Natural killer cell (primary cell): Measurements from ENCODE around the gene ARHGEF4. TPM values are rescaled to one million over a fixed set of nuclear protein-coding genes. Genes with fewer than 3 reads are reported as not detected.

Experiments
- ATAC-seq, 3 donors: fragments of 150-1000 bp in 2 of 3; fragments of 200-7000 bp in 1 of 3; cut with Tn5 transposase; 1 replicate in 1 of 3; 2 replicates in 2 of 3; pipeline ENCODE4 v1.10.0; 2021; ENCODE audit warnings: mild to moderate bottlenecking in 2 of 3, moderate library complexity in 2 of 3
- DNase-seq, 2 donors: peaks; one replicate each; pipeline versions ENCODE4 v3.0.0 to v3.0.0-alpha.2; 2013 to 2021; ENCODE audit warnings: mixed read lengths in 1 of 2
- H3K27ac ChIP-seq: one replicate; pipeline ENCODE4 v1.5.1; 2013; ENCODE audit warnings: mild to moderate bottlenecking, low read length
- H3K27me3 ChIP-seq: one replicate; pipeline ENCODE4 v1.6.1; 2013; ENCODE audit warnings: low read length; ENCODE audit not compliant: control insufficient read depth, insufficient read depth
- H3K36me3 ChIP-seq: one replicate; pipeline ENCODE4 v1.6.1; 2013; ENCODE audit warnings: low read length; ENCODE audit not compliant: control insufficient read depth, insufficient read depth
- H3K4me1 ChIP-seq: one replicate; pipeline ENCODE4 v1.6.1; 2013; ENCODE audit warnings: low read length; ENCODE audit not compliant: control insufficient read depth, insufficient read depth
- H3K4me3 ChIP-seq: one replicate; pipeline ENCODE4 v1.5.1; 2013; ENCODE audit warnings: low read length
- H3K9me3 ChIP-seq: one replicate; pipeline ENCODE4 v1.6.1; 2013; ENCODE audit warnings: low read length; ENCODE audit not compliant: control insufficient read depth, insufficient read depth
- H3K27ac Mint-ChIP-seq, 2 donors: one replicate each; pipeline ENCODE4 v1.8.0; 2022; ENCODE audit warnings: mild to moderate bottlenecking in 2 of 2, mixed read lengths in 2 of 2, moderate library complexity in 1 of 2
- H3K27me3 Mint-ChIP-seq, 2 donors: one replicate each; pipeline ENCODE4 v1.8.0; 2022; ENCODE audit warnings: low read depth in 2 of 2, mixed read lengths in 2 of 2
- H3K36me3 Mint-ChIP-seq: one replicate; pipeline ENCODE4 v1.8.0; 2022; ENCODE audit warnings: mixed read lengths
- H3K4me1 Mint-ChIP-seq, 2 donors: one replicate each; pipeline ENCODE4 v1.8.0; 2022; ENCODE audit warnings: mixed read lengths in 2 of 2
- H3K4me3 Mint-ChIP-seq: one replicate; pipeline ENCODE4 v1.8.0; 2022; ENCODE audit warnings: mild to moderate bottlenecking, moderate library complexity, mixed read lengths
- H3K9me3 Mint-ChIP-seq, 2 donors: one replicate each; pipeline ENCODE4 v1.8.0; 2022; ENCODE audit warnings: mixed read lengths in 2 of 2
- WGBS: methylation state at CpG from one replicate; pipeline ENCODE4 v1.1.7; 2013; ENCODE audit warnings: missing lambda C conversion rate; ENCODE audit not compliant: insufficient coverage; 5-methylcytosine and 5-hydroxymethylcytosine counted together
- intact Hi-C: fragments of 100-400 bp; cut with micrococcal nuclease; formaldehyde crosslinking; loops from one replicate; pipeline ENCODE4 v1.14.2; 2022
- total RNA-seq, 4 donors: library from RNA; stranded (reverse); fragments of 120-200 nt in 1 of 4; gene quantifications; one replicate each; pipeline versions ENCODE4 v1.2.3 to v1.2.4, GENCODE V29; 2013 to 2022
- TF ChIP-seq, protein P1 (sequence below): fragments of 200-600 bp; IDR thresholded peaks from one replicate; pipeline ENCODE4 v1.8.0; 2022; ENCODE audit warnings: antibody characterized with exemption

ARHGEF4 gene
- total RNA-seq, 3 donors from 2014 or later (not counting 1 experiment from before 2014, with no cell fraction given), result 0.11 TPM; not detected in 2

DNA sequence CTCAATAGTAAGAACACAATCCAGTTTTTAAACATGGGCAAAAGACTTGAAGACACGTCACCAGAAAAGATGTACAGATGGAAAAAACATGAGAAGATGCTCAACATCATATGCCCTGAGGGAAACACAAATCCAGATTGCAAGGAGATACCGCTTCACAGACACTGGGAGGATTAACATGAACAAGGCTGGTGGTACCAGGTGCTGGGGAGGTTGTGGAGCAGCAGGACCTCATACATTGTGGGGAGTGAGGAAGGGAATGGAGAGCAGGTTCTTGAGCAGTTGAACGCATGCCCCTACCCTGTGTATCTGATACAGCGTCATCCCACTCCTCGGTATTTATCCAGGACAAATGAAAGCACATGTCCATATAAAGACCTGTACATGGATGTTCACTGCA lies 72.1 kb downstream of the ARHGEF4 start:
- Mint-ChIP-seq H3K4me3 (no peak overlapping the region), H3K4me1 (no peaks in the 10 kb centered on the region), H3K9me3 (no peaks in the 10 kb centered on the region), H3K36me3 (no peaks in the 10 kb centered on the region), H3K27me3 (peaks cover 16 to 31% of the 10 kb centered on the region in 2 donors), H3K27ac (no peak overlapping the region)
- no peak for ATAC-seq
- Histone ChIP-seq H3K36me3 (no peaks in the 10 kb centered on the region), H3K27ac (no peak overlapping the region), H3K4me3 (no peak overlapping the region), H3K9me3 (no peaks in the 10 kb centered on the region), H3K27me3 (no peaks in the 10 kb centered on the region), H3K4me1 (no peaks in the 10 kb centered on the region)
- 91% methylated on average over 5 of the region's 5 CpGs for WGBS
- intact Hi-C loops, result no loop called here
- DNase-seq, result no peak
- TF ChIP-seq, protein P1, sequence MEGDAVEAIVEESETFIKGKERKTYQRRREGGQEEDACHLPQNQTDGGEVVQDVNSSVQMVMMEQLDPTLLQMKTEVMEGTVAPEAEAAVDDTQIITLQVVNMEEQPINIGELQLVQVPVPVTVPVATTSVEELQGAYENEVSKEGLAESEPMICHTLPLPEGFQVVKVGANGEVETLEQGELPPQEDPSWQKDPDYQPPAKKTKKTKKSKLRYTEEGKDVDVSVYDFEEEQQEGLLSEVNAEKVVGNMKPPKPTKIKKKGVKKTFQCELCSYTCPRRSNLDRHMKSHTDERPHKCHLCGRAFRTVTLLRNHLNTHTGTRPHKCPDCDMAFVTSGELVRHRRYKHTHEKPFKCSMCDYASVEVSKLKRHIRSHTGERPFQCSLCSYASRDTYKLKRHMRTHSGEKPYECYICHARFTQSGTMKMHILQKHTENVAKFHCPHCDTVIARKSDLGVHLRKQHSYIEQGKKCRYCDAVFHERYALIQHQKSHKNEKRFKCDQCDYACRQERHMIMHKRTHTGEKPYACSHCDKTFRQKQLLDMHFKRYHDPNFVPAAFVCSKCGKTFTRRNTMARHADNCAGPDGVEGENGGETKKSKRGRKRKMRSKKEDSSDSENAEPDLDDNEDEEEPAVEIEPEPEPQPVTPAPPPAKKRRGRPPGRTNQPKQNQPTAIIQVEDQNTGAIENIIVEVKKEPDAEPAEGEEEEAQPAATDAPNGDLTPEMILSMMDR, result no peak

DNA sequence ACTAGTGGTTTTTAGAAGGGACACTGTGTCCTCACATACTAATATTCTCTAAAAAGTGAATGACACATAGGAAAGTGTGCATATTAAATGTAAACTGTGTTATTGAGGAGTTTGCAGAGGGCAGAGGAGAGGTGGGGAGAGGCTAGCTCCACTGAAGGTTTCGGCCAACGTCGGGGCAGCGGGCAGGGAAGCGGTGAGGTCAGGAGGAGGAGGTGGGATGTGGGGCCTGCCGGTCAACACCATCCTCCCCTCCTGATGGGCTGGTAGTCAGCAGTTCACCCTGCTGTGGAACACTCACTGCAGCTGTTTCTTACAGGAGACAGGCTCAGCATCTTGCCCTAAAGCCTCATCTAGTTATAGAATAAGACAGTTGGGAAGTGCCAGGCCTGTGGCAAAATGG lies 74.2 kb downstream of the ARHGEF4 start:
- intact Hi-C loops, result no loop called here
- Histone ChIP-seq H3K27me3 (no peaks in the 10 kb centered on the region), H3K36me3 (no peaks in the 10 kb centered on the region), H3K4me1 (no peaks in the 10 kb centered on the region), H3K4me3 (no peak overlapping the region), H3K9me3 (no peaks in the 10 kb centered on the region), H3K27ac (no peak overlapping the region)
- no peaks in the 10 kb centered on the region for H3K36me3 Mint-ChIP-seq
- no peak for DNase-seq
- no peak overlapping the region for H3K27ac Mint-ChIP-seq
- H3K27me3 Mint-ChIP-seq, result peaks cover 23 to 40% of the 10 kb centered on the region in 2 donors
- H3K4me3 Mint-ChIP-seq, result no peak overlapping the region
- no peak for ATAC-seq
- TF ChIP-seq, protein P1, result no peak
- no peaks in the 10 kb centered on the region for H3K4me1 Mint-ChIP-seq
- no peaks in the 10 kb centered on the region for H3K9me3 Mint-ChIP-seq
- WGBS, result 84% methylated on average over 6 of the region's 6 CpGs

DNA sequence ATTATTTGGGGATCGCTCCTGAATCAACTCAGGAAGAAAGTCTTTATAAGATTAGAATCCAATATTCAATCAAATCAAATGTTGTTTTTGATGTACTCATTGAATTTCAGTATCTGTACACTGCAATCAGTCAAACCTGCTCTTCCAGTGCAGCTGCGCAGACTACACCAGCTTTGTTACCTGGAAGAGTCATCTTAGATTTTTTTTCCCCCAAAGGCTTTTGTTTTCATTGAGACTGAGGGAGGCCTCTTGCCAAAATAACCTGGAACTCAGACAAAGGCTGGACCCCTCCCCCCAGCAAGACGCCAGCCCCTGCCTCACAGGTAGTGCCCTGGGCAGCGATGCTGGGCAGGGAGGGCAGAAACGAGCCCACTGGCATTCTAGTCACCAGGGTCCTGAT lies 74.8 kb downstream of the ARHGEF4 start:
- ATAC-seq (no peak), DNase-seq (no peak)
- H3K27me3 Mint-ChIP-seq, result peaks cover 24 to 37% of the 10 kb centered on the region in 2 donors
- H3K9me3 Mint-ChIP-seq, result no peaks in the 10 kb centered on the region
- intact Hi-C loops, result no loop called here
- peaks cover 1% of the 10 kb centered on the region for H3K27me3 ChIP-seq
- no peaks in the 10 kb centered on the region for H3K4me1 ChIP-seq
- H3K9me3 ChIP-seq, result no peaks in the 10 kb centered on the region
- H3K4me3 Mint-ChIP-seq, result no peak overlapping the region
- H3K27ac ChIP-seq, result no peak overlapping the region
- no peak overlapping the region for H3K27ac Mint-ChIP-seq
- 77% methylated on average over 5 of the region's 5 CpGs for WGBS
- no peaks in the 10 kb centered on the region for H3K36me3 ChIP-seq
- H3K4me1 Mint-ChIP-seq, result no peaks in the 10 kb centered on the region
- H3K36me3 Mint-ChIP-seq, result no peaks in the 10 kb centered on the region
- TF ChIP-seq, protein P1, result no peak
- no peak overlapping the region for H3K4me3 ChIP-seq

DNA sequence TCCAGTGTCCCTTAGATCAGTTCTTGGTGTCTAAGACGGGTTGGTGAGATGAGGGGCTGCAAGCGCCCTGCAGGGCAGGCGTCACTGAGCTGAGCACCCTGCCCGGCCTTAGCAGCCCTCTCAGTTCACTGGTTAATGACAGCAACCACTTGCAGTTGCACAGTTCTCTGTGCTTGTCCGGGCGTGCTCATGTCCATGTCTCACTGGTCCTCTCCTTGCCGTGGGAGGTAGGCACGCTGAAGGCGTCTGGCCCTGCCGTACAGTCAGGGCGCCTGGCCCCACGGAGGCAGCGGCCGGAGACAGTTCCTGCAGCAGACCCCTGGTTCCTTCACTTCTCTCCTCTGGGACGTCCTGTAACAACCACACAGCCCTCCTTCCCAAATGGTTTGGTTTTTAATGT lies 75.3 kb downstream of the ARHGEF4 start:
- no peaks in the 10 kb centered on the region for H3K36me3 ChIP-seq
- Mint-ChIP-seq H3K4me1 (no peaks in the 10 kb centered on the region), H3K27me3 (peaks cover 26 to 38% of the 10 kb centered on the region in 2 donors), H3K4me3 (no peak overlapping the region), H3K36me3 (no peaks in the 10 kb centered on the region), H3K27ac (no peak overlapping the region), H3K9me3 (no peaks in the 10 kb centered on the region)
- TF ChIP-seq, protein P1, result no peak
- ATAC-seq (no peak), DNase-seq (no peak)
- H3K4me3 ChIP-seq, result no peak overlapping the region
- H3K27ac ChIP-seq, result no peak overlapping the region
- no peaks in the 10 kb centered on the region for H3K4me1 ChIP-seq
- peaks cover 3% of the 10 kb centered on the region for H3K27me3 ChIP-seq
- intact Hi-C loops, result no loop called here
- 83% methylated on average over 15 of the region's 15 CpGs for WGBS
- H3K9me3 ChIP-seq, result no peaks in the 10 kb centered on the region
